G401 (cell line): ENCODE measurements around the gene ALDOB. TPM values are rescaled to one million over a fixed set of nuclear protein-coding genes. Genes with fewer than 3 reads are reported as not detected.
"Not testable (repeated sequence)": the region's sequence is repeated elsewhere in the genome, so short reads cannot be mapped to it uniquely, and the experiment has no call there.

Source experiments
- DNase-seq: peaks from one replicate; pipeline ENCODE4 v3.0.0-alpha.2; 2015; ENCODE audit warnings: low spot score
- in situ Hi-C: cut with HindIII; loops from 2 replicates; pipeline ENCODE4 v1.10.0; 2016; ENCODE audit warnings: low sequenced_read_pairs, mixed read lengths
- total RNA-seq: library from RNA; depleted of rRNA; stranded (reverse); fragments of >200 nt; shearing (Covaris generic); gene quantifications from 2 replicates; pipeline ENCODE4 v1.2.3, GENCODE V29; 2014

ALDOB gene
- total RNA-seq, 1 experiment from 2014 or later, result not detected

DNA sequence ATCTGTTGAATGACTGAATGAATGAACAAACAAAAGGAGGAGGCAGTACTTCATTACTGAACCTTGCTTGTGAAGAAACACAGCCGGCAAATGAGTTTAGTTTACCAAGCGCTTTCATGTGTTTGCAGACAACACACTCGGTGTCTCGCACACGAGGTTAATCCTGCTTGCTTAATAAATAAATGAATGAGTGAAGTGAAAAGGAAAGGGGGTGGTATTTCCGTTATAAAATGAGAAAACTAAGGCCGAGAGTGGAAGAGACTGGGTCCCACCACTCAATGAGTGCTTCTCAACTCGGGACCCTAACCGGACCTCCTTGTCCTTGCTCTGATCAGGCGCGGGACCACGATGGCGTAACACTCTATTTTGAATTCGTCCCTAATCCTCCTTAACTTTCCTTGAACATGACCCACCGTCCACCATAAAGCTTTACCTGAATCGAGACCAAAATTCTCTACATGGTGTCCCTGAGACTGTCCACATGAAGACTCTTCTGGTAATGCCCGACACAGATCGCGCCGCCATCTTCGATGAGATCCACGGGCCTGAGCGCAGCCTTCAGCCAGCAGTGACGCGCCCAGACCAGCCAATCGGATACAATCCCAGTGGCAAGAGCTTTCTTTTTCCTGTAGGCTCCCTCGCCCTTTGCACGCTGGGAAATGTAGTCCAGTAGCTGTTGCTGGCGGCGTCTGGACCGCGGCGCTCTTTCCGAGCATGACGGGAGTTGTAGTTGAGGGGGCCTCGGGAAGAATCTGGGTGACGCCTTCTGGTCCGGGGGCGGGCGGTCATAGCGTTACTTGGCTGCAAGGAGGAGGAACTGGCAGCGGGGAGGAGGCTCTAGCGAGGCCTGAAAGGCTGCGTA is 37.3 kb downstream of the ALDOB start, which contains the start of the genes MRPL50 and ZNF189:
Gene MRPL50, minus strand, starts transcription at position 551 of the 862 bp plus-strand sequence. Its CDS starts 26 bp downstream, at position 525.
Gene ZNF189, plus strand, starts transcription at position 784 of the 862 bp plus-strand sequence. CDS start 306 bp downstream, outside the sequence.
- in situ Hi-C loops, result no loop called here
- peak; percentile 100 for DNase-seq

DNA sequence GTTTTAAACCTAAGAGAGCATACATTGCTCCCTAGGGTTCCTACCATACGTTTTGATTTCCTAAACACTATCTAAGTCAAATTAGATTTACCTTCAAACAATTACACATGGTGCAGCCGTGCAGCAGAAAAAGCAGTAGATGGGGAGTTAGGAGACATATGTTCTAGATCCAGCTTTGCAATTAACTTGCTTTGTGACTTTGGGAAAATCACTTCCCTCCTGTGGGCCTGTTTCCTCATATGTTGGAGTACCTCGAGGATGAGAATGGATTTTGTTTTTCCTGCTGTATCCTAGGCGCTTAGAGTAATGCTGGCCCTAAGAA is 37.9 kb downstream of the ALDOB start:
- no peak for DNase-seq
- in situ Hi-C loops, result no loop called here

- DNase-seq, result no peak
- in situ Hi-C loops, result no loop called here
These were observed 40.9 kb downstream of the ALDOB start for GRCh38 chr9:101394687-101395086.

GRCh38 chr9:101393135-101393534 is 42.4 kb downstream of the ALDOB start:
- DNase-seq, result no peak
- in situ Hi-C loops, result no loop called here

GRCh38 chr9:101388507-101388993 is 47.0 kb downstream of the ALDOB start:
- in situ Hi-C loops, result no loop called here
- DNase-seq, result peak; percentile 15

DNA sequence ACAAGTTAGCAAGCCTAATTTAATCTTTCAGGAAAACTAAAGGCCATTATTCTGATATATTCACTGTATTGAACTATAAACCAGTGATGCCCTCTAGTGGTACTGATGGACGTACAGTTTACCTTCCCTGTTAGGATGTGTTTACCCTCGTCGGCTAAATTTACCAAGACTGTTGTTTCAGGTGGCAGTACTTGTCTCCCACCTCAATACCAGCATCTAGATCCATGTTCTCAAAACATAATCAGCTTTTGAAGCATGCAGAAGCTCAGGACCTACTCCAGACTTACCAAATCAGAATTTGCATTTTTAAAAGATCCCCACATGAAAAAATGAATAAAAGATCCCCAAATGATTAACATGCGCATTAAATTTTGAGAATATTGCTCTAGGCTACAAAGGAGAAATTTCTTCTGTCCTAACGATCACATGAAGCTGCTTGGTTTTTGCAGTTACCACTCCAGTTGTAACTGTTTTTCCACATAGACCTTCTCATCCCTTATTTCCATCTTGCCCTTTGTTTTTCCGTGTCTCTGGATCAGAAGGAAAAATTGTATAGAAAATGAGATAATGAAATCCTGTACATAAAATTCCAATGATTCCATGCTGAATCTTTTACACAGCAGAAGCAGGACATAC is 47.6 kb downstream of the ALDOB start:
- in situ Hi-C loops, result no loop called here
- peak; percentile 66 for DNase-seq

DNA sequence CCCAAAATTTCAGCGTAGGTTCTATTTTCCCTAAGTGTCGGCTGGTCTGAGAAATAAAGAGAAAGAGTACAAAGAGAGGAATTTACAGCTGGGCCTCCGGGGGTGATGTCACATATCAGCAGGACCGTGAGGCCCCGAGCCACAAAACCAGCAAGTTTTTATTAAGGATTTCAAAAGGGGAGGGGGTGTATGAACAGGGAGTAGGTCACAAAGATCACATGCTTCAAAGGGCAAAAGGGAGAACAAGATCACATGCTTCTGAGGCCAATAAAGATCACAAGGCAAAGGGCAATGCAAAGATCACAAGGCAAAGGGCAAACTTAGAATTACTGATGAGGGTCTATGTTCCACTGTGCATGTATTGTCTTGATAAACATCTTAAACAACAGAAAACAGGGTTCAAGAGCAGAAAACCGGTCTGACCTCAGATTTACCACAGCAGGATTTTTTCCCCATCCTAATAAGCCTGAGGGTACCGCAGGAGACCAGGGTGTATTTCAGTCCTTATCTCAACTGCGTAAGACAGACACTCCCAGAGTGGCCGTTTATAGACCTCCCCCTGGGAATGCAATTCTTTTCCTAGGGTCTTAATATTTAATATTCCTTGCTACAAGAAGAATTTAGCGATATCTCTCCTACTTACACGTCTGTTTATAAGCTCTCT is 50.6 kb downstream of the ALDOB start, which contains the start of gene BAAT:
Gene BAAT, minus strand, starts transcription at position 134 of the 664 bp plus-strand sequence. CDS start 13,602 bp downstream, outside the sequence.
- in situ Hi-C loops, DNase-seq: not testable (repeated sequence)

DNA sequence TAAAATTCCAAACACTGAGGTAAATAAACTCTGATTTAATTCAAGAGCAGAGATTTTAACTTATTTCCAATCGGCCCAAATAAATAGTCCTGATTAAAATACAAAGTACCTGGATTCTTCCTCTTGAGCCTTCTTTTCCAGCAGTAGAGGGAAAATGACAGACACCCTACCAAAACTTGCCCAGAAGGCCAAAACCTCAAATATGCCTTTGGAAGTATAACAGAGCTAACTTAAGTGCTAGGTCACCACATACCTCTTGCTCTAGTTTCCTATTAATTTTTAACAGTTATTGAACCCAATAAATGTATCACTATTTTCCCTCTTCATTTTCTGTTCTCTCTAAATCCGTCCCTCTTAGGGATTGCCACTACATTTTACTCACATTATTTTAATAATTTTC is 52.2 kb downstream of the ALDOB start:
- no peak for DNase-seq
- in situ Hi-C loops, result no loop called here

GRCh38 chr9:101381833-101382342 is 53.7 kb downstream of the ALDOB start:
- in situ Hi-C loops, result no loop called here

GRCh38 chr9:101381118-101381517 is 54.5 kb downstream of the ALDOB start:
- DNase-seq, result no peak

More at GRCh38 chr9:101381833-101382342, 53.7 kb downstream of the ALDOB start:
- DNase-seq, result no peak

DNA sequence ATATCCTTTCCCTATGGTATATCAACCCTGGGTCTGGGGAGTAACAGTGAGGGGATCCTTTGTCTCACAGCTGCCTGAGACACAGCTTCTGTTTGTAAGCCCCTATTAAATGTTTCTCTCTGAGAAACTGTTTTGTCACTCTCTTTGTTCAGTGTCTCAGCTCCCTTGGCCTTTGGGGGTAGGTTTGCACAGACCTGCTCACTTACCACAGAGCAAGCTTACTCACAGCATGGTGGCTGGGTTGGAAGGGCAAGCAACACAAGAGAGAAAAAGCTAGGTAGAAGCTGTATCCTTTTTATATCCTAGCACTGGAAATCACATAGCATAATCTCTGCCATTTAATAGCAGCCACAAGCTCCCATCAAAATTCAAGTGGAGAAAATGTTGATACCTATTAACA is 55.3 kb downstream of the ALDOB start:
- in situ Hi-C loops, result no loop called here
- DNase-seq, result no peak

More at GRCh38 chr9:101381118-101381517, 54.5 kb downstream of the ALDOB start:
- in situ Hi-C loops, result no loop called here

GRCh38 chr9:101376111-101376848 is 59.3 kb downstream of the ALDOB start:
- no peak for DNase-seq
- in situ Hi-C loops, result no loop called here

- DNase-seq, result no peak
- in situ Hi-C loops, result no loop called here
These were observed 60.0 kb downstream of the ALDOB start for GRCh38 chr9:101375546-101375945.

DNA sequence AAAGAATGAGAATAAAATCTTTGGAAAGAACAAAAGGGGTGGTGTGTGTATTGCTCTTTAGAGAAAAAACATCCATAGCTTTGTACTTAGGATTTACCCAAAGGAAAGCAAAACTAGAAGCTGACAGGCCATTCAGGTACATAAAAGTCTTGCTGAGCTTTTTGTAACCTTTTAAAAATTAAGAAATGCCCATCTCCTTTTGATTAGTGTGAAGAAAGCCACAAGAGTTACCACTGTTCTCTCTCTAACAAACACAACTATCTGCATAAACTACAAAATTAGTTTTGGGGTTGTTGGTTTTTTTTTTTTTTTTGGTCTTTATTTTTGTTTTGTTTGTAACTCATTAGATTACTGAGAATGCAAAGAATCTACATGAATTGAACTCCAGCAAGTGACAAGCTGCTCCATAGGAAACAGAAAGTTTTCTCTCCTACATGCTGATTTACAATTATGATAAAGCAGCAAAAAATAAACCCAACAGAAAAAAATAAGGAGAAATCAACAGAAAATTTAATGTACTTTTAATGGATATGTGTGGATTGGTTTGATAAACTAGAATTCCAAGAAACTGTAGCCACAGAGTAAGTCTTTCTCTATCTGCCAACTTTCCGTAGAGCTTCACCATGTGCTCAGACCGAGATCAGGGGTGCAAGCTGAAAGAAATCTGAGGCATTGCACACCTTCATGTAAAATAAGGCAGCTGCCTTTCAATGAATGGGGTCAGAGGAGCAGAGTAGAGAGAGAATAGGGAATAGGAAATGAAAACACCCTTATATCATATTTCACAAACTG is 63.1 kb downstream of the ALDOB start:
- in situ Hi-C loops, result no loop called here
- DNase-seq, result no peak

DNA sequence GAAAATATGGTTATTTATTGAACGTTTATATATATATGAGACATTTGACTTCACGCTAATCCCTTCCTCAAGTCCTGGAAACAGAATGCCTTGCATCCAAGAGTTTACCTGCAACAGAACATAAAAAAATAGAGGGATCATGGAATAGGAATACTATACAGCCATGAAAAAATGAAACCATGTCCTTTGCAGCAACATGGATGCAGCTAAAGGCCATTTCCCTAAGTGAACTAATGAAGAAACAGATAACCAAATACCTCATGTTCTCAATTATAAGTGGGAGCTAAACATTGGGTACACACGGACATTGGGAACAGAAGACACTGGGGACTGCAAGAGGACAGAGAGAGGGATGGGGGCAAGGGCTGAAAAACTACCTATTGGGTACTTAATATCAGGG is 63.8 kb downstream of the ALDOB start:
- in situ Hi-C loops, result no loop called here
- no peak for DNase-seq
